ENCODE measurements around the gene GRIK3.

- no peak for TF ChIP-seq CTCF (IDR thresholded peaks at IDR 0.05; ENCODE audit: insufficient read depth, low read length)
- TF ChIP-seq REST (IDR thresholded peaks at IDR 0.05; ENCODE audit: insufficient replicate concordance, low read depth) = no peak
- TF ChIP-seq POLR2AphosphoS5 (IDR thresholded peaks at IDR 0.05; ENCODE audit: low read depth) = no peak
- no peak for TF ChIP-seq GABPA (IDR thresholded peaks at IDR 0.05; ENCODE audit: low read depth)
- no peak for TF ChIP-seq SPI1 (IDR thresholded peaks at IDR 0.05; ENCODE audit: borderline replicate concordance, low read depth)
Measured at GRCh38 chr1:37002898-37003297, 31.4 kb downstream of the GRIK3 start.
